ENCODE results near the gene GRAMD1A.
"Not testable (repeated sequence)": the region's sequence is repeated elsewhere in the genome, so short reads cannot be mapped to it uniquely, and the experiment has no call there.

Gene GRAMD1A

GRCh38 chr19:34960940-34961679 is 39.0 kb upstream of the GRAMD1A start:
- no peak for TF ChIP-seq CTCF (IDR thresholded peaks at IDR 0.05; ENCODE audit: borderline replicate concordance, control extremely low read depth, extremely low read depth, insufficient read depth, missing control alignments)
- no peak for DNase-seq (ENCODE audit: low spot score)
- in situ Hi-C loops (cut with MboI; ENCODE audit: low sequenced_read_pairs, unreplicated experiment), result no loop called here

- in situ Hi-C loops (cut with MboI; ENCODE audit: low sequenced_read_pairs, unreplicated experiment), result no loop called here
- no peak for TF ChIP-seq CTCF (IDR thresholded peaks at IDR 0.05; ENCODE audit: borderline replicate concordance, control extremely low read depth, extremely low read depth, insufficient read depth, missing control alignments)
- no peak for DNase-seq (ENCODE audit: low spot score)
Measured at GRCh38 chr19:34961775-34962686, 38.1 kb upstream of the GRAMD1A start.

GRCh38 chr19:34962687-34963572 is 37.2 kb upstream of the GRAMD1A start:
- peak; percentile 35 for DNase-seq (ENCODE audit: low spot score)
- in situ Hi-C loops (cut with MboI; ENCODE audit: low sequenced_read_pairs, unreplicated experiment), result no loop called here
- no peak for TF ChIP-seq CTCF (IDR thresholded peaks at IDR 0.05; ENCODE audit: borderline replicate concordance, control extremely low read depth, extremely low read depth, insufficient read depth, missing control alignments)

- in situ Hi-C loops (cut with MboI; ENCODE audit: low sequenced_read_pairs, unreplicated experiment), result no loop called here
- TF ChIP-seq CTCF (IDR thresholded peaks at IDR 0.05; ENCODE audit: borderline replicate concordance, control extremely low read depth, extremely low read depth, insufficient read depth, missing control alignments), result no peak
- peak; percentile 87 for DNase-seq (ENCODE audit: low spot score)
Measured at GRCh38 chr19:34963573-34964406, 36.3 kb upstream of the GRAMD1A start, which contains the start of gene ZNF792. ZNF792 (minus strand) TSS chr19:34964229; CDS start chr19:34963662, 567 bp downstream.

- no peak for DNase-seq (ENCODE audit: low spot score)
- TF ChIP-seq CTCF (IDR thresholded peaks at IDR 0.05; ENCODE audit: borderline replicate concordance, control extremely low read depth, extremely low read depth, insufficient read depth, missing control alignments), result no peak
- in situ Hi-C loops (cut with MboI; ENCODE audit: low sequenced_read_pairs, unreplicated experiment), result no loop called here
Measured at GRCh38 chr19:34964598-34964997, 35.5 kb upstream of the GRAMD1A start.

- in situ Hi-C loops (cut with MboI; ENCODE audit: low sequenced_read_pairs, unreplicated experiment); DNase-seq (ENCODE audit: low spot score): not testable (repeated sequence)
Measured at GRCh38 chr19:34965505-34965904, 34.6 kb upstream of the GRAMD1A start.

Data from GM13976 (cell line).